GM18870 (cell line): ENCODE data around the gene PNLIPRP1.

Source experiments
- ATAC-seq: cut with Tn5 transposase; IDR thresholded peaks from one replicate; pipeline ENCODE4 v1.9.1; 2021; ENCODE audit warnings: moderate library complexity; ENCODE audit not compliant: unreplicated experiment

PNLIPRP1 gene

GRCh38 chr10:116598329-116598728 lies 7.6 kb downstream of the PNLIPRP1 start:
- no peak for ATAC-seq

- no peak for ATAC-seq
Measured at GRCh38 chr10:116599991-116600390, 9.2 kb downstream of the PNLIPRP1 start.

DNA sequence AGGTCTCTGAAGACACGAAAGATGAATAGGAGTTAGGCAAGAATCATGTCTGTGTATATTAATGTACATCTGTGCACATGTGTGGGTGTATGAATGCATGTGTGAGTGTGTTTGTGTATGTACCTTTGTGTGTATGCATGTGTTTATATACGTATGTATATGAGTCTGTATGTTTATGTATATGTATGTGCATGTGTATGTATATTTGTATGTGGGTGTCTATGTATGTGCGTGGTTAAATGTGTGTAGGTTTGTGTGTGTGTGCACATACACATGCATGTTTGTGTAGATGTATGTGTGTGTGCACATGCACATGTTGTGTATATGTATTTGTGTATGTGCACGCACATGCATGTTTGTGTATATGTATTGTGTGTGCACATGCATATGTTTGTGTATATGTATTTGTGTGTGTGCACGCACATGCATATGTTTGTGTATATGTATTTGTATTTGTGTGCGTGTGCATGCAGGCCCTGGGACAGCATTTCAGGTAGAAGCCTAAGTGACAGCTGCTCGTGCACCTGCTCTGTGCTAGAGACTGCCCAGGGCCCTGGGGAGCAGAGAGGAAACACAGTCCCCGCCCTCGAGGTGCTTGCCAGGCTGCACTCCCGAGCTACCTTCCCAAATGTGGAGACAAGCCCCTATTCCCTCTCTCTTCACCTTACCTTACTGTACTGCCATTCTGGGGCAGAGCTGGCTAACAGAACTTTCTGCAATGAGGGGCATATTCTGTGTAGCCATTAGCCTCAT lies 12.1 kb downstream of the PNLIPRP1 start:
- ATAC-seq: no peak

DNA sequence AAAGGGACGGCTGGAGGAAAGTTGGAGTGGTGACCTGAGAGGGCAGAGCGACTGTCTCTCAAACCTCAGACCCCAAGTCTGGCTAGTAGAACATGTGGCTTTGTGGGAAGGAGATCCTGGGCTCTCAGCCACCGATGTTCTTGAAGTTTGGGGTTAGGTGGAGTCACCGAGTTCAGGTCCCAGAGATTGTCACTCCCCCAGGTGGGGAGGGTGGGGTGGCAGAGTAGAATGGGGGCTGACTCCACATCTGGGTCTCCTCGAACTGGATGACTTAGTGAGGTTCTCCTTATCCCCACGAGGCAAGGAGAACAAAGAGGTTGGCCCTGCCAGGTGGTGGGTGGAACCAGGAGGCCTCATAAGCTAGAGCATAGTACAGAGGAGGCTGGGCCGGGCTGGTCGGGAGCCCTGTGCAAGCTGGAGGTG lies 15.3 kb downstream of the PNLIPRP1 start:
- ATAC-seq: no peak

DNA sequence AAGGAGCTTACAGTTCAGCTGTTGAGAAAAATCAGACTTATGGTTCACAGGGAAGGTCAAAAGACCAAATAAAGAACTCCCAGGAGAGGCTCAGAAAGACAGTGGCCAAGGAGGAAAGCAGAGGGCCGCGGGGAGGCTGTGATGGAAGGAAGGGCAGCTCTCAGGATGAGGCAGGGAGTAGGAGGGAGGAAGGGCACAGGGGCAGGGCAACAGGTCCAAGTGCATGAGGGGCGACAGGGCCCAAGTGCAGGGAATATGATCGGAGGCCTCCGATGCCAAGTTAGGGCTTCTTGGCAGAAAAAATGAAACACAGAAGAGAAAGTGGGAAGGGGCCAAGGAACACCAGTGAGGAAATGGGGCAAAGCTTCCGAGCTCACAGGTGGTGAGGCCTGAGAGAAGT lies 16.6 kb downstream of the PNLIPRP1 start:
- no peak for ATAC-seq

- ATAC-seq: no peak
Measured at GRCh38 chr10:116608686-116609594, 18.2 kb downstream of the PNLIPRP1 start.

DNA sequence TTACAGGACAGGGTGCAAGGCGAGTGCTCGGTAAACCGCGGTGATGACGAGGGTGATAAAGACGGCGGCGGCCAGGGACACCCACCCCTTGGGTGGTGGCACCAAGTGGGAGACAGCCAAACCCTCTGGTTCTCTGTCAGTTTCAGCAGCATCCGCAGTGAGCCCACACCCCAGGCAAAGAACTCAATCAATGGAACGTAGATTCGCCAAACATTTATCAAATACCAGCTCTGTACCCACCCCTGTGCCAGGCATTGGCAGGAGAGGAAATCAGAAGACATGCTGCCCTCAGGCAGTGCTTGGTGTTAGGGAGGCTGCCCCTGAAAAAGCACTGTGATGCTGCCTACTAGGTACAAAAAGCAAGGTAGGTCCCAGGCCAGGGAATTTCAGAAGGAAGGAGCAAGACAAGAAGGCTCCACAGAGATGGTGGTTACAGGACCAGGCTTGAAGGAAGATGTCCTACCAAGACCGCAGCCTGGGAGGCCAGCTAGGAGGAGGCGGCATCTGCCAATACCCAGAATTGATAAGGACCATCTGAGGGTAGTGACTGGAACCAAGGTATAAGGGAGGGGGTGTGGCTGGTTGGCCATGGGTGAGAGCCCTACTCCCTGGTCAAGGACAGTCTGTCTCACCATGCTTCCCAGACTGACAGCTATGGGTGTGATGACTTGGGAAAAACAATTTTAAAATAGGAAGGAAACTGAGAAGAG lies 19.8 kb downstream of the PNLIPRP1 start:
- ATAC-seq: no peak

GRCh38 chr10:116611153-116611545 lies 20.4 kb downstream of the PNLIPRP1 start:
- no peak for ATAC-seq

DNA sequence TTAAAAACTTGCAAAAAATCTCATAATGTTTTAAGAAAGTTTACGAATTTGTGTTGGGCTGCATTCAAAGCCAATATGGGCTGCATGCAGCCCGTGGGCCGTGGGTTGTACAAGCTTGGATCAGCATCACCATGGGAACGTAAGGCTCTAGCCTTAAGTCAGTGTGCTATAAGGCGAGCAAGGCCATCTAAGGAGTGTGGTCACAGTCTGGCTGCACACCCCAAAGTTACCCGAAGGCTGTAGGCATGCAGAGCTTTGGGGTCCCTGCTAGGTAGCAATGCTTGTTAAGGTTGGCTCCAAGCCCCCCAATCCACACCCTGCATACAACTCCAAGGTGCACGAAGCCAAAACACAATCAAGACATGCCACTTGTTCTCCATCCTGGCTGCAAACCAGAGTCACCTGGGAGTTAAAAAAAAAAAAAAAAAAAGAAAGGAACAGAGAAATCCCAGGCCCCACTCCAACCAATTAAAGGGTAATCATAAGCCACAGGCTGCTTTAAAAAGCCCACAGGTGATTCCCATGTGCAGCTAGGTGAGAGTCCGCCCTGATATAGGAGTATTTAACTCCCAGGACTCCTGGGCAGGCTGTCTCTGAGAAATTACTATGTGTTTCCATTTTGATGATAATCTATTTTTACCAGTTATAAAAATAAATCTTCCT lies 21.5 kb downstream of the PNLIPRP1 start:
- no peak for ATAC-seq

DNA sequence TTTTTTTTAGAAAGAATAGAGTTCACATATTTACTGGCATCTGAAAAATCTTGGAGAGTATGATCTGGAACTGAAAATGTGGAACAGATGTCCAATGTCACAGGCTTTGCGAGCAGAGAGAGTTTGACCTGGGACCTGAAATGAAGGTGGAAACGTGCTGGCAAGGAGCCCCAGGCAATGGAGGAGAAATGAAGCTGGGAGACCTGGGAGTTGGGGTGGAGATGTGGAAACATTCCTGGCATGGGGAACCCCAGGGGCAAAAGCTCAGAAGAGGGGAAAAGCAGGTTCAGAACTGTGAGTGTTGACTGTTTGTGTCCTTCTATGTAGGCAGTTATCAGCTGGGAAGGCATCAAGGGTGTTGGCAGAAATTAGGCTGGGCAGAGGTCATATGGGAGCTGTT lies 22.7 kb downstream of the PNLIPRP1 start:
- no peak for ATAC-seq

- ATAC-seq: no peak
Measured at GRCh38 chr10:116614796-116615195, 24.0 kb downstream of the PNLIPRP1 start.

DNA sequence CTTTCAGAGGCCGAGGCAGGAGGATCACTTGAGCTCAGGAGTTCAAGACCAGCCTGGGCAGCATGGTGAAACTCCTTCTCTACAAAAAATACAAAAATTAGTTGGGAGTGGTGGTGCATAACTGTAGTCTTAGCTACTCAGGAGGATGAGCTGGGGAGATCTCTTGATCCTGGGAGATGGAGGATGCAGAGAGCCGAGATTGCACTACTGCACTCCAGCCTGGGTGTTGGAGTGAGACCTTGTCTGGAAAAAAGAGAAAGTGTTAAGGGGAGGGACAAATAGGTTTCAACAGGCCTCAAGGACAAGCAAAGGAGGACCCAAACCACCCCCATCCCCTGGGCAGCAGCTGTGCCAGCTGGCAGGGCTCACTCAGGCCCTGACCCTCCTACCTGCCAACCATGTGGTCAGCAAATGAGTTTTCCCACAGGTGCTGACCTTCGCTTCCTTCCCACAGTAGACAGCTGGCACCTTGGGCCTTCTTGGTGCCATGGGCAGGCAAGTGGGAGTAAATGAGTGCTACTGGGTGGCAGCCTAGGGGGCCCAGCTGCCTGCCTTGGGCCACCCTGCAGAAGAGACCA lies 24.5 kb downstream of the PNLIPRP1 start:
- ATAC-seq: no peak

- ATAC-seq: no peak
Measured at GRCh38 chr10:116620423-116621400, 30.0 kb downstream of the PNLIPRP1 start, which contains the start of gene PNLIPRP2. PNLIPRP2 (plus strand) TSS chr10:116620953.

DNA sequence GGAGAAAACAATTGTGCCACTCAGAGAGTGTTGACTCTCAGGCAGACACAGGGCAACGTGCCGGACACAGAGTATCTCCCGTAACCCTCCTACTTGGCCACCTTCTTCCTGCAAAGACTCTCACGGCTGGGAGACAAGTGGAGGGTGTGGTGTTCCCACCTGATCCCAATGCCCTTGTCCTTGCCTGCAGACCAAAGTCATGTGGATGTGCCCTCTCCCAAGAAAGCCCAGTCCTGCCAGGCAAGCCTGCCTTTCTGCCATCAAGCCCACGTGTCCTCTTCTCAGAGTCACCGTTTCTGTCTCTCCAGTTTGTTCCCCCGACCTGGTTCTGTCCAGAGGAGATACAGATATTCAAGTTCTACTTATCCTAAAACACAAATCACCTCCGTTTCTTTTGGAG lies 30.7 kb downstream of the PNLIPRP1 start:
- ATAC-seq: no peak

DNA sequence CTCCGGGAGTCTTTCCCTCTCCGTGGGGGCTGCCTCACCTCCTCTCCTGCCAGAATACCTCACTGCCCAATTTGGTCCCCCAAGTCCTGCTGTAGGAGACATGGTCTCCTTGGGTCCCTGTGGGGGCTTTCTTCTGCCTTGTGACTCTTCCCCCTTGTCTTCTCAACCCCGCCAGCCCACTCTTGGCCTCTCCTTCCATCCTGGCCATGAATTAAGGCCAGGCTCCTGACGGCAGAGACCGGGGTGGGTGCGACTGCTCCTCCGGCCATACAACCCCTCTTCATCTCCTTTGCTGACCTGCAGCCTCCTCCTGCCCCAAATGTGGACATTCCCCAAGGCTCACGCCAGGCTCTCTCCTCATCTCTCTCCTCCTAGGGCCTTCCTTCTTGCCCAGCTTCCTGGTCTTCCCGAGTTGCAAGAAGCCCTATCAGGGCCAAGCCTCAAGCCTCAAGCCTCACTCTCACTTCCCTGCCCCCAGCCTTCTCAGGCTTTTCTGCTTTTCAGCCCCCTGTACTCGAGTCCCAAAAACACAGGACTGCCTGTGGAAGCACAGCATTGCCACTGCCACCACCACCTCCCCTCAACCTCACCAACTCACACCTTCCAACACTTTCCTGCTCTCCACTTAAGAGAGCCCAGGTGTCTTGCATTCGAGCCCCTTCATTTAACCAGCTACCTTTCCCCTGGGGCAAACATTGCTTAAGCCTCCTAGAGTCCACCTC lies 31.3 kb downstream of the PNLIPRP1 start:
- ATAC-seq: no peak

GRCh38 chr10:116625845-116626244 lies 35.1 kb downstream of the PNLIPRP1 start:
- ATAC-seq: no peak

DNA sequence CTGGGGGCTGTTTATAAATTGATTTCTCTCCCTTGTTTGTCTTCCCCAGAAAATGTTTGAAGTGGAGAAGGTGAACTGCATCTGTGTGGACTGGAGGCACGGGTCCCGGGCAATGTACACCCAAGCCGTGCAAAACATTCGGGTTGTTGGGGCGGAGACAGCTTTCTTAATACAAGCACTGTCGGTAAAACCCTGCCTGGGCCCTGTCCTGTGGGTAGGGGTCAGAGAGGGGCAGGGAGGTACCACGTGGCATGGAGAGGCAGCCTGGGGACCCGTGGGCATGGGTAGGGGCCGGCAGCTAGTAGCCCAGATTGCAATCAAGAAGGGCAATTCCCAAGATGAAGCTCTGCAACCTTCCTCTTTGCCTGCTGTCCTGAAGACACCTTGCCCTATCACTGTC lies 36.1 kb downstream of the PNLIPRP1 start:
- no peak for ATAC-seq

DNA sequence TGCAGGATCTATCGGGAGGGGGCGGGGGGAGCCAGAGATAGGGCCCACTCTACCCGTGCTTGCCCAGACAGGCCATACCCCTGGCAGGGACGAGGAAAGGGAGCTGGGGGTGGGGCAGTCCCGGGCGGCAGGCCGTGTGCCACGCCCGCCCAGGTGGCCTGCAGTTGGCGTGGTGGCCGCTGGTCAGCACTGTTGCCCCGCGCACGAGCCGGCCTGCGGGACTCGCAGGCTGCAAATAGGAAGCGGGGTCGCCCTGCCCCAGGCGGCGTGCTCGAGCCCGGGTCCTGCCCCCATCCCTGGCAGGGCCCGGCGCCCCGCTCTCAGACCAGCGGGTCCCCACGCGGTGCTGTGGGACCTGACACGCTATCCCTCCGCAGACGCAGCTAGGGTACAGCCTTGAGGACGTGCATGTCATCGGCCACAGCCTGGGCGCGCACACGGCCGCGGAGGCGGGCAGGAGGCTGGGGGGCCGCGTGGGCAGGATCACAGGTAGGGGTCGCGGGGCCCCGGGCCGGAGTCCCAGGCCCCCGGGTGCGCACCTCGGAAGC lies 36.7 kb downstream of the PNLIPRP1 start:
- no peak for ATAC-seq
